HG02588 (cell line): ENCODE results near the gene CHCT1.

Experiments used
- ATAC-seq: cut with Tn5 transposase; IDR thresholded peaks from one replicate; pipeline ENCODE4 v1.9.1; 2021; ENCODE audit warnings: mild to moderate bottlenecking, moderate library complexity; ENCODE audit not compliant: unreplicated experiment

Gene CHCT1

GRCh38 chr17:60439501-60439900, 17.2 kb downstream of the CHCT1 start:
- no peak for ATAC-seq

DNA sequence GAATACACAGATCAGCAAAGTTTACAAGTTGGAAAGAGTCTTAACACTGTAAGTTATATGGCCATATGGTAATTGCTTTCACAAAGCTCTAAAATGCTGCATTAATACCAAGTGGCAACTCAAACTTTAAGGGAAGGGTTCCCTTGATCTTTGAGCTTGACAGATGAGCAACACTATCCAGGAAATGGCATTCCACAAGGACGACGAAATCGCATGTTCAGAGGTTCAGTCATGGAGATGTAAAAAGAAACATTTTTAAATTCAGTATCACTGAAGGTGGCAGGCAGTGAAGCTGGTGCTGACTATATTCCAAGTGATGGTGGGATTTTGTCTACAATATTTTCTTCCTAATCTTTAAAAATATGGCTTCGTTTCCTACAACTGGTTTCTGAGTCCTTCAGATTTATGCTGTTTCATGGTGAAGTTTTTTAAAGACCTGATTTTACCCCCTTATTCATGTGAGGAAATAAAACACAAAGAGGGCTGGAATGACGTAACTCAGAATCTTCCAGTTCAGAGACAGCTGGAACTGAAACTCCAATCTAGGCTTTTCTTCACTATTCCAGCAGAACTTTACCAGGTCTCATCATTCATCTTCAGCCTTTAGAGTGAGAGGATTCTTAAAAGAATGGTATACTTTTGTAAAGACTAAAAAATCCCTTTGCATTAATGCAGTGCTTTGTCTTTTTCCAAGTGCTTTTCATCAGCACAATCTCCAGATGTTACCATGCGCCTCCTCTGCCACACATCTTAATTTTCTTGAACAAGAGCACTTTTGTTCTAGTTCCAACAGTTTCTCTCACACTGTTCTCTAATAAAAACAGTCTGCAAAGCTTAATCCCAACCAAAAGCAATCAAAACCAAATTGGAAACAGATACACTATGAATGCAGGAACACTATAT, 20.2 kb downstream of the CHCT1 start:
- no peak for ATAC-seq

- no peak for ATAC-seq
These were observed 21.4 kb downstream of the CHCT1 start for GRCh38 chr17:60443713-60444112.

DNA sequence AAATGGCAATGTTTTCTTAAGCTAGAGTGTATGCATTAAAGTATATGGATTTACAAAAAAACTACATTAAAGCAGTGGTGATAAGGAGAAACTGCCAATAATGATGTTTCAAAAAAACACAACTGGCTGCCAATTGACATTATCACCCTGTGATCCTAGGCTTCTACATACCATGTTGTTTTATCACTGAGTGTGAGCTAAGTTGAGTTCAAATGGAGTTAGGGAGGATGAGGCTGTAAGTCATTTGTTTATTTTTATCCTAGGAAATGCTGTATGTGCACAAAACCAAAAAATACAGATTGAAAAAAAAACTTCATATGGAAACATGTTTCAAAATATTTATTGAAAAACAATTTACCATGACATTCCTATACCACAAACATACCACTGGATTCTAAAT, 22.9 kb downstream of the CHCT1 start:
- ATAC-seq, result no peak

DNA sequence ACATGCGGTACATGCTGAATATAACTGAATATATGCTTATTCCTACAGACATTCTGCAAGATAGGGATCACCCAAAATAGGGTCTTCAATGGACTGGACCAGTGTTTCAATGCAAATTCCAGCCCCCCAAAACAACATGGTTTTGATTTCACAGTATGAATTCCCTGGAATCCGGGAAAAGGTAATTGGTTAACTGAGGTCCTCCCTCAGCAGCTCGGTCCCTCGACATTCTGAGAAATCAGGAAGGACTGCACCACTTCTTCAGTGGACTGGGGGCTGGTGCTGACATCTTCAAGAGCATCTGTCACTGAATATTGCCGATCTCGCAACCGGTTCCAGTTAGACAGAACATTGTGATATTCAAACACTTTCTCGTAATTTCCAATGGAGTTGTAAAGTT, 25.1 kb downstream of the CHCT1 start:
- ATAC-seq, result no peak

GRCh38 chr17:60451071-60451470, 28.8 kb downstream of the CHCT1 start:
- ATAC-seq, result no peak

- no peak for ATAC-seq
These were observed 29.7 kb downstream of the CHCT1 start for GRCh38 chr17:60451965-60452364.

GRCh38 chr17:60455378-60455777, 33.1 kb downstream of the CHCT1 start:
- ATAC-seq, result no peak

DNA sequence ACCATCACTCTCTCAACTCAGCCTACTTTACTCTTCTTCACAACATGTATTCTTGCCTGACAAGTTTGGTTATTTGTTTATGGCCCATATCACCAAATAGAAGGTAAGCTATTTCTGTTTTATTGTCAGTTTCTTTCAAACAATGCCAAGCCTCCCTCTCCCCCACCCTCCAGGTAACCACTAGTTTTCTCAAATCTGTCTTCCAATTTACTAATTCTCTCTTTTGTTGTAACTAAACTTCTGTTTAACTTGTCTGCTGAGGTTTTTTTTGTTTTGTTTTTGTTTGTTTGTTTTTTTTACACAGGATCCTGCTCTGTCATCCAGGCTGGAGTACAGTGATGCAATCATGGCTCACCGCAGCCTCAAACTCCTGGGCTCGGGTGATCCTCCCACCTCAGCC, 34.9 kb downstream of the CHCT1 start:
- no peak for ATAC-seq

GRCh38 chr17:60461584-60461983, 39.3 kb downstream of the CHCT1 start:
- no peak for ATAC-seq

DNA sequence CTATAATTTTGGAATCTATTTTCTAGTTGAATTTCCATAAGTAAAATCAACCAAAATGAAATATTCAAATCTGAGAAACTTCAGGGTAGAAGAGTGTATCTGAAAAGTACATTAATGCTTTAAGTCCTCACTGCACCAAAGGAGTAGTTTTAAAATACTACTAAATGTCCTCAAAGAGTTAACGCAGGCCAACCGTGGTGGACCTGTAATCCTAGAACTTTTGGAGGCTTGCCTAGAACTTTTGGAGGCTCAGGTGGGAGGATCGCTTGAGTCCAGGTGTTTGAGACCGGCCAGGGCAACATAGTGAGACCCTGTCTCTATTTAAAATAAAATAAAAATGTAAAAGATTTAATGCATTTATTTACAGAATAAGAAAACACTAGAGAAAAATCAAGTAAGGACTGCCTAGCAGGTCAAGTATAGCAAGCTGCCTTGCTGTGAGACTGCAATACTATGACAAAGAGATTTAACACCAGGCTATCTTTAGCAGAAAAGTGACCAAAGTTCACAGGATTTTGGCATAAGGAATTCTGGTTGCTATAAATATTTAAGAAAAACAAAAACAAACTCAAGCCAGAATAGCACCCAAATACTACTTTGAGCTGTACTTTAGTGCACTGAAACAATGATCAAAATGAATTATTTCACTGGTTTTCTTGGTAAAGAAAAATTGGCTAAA, 41.0 kb downstream of the CHCT1 start:
- ATAC-seq, result no peak

DNA sequence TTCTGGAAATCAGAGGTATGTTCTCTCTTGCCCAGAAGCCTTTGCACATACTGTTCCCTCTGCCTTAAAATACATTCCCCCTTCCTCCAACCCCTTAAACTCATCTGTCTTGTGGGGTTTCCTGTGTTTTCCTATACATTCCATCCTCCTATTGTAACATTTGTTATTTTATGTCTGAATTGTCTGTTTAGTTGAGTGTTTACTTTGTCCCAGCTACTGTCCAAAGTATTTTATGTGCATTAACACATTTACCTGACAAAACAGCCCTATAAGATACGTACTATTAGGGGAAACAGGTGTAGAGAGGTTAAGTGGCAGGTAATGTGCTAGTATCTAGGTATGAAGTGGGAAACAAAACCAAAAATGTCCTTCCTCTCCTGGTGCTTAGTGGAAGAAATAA, 42.1 kb downstream of the CHCT1 start:
- ATAC-seq, result no peak

DNA sequence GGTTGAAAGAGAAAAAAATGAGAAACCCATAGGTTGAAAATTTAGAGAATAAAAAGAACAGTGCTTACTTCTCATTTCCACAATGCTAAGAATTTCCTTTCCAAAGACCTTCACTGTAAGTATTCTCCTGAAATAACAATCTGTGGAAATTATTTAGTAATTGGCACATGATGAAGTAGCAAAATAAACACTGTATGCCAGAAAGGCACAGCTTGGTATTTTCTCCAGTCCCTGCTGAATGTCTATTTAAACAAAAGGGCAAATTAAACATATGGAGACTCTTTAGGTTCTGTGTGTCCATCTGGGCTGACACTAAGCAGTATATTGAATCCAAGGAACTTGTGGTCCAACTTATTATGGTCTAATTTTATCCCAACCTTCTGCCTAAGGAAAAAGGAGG, 46.1 kb downstream of the CHCT1 start:
- no peak for ATAC-seq

DNA sequence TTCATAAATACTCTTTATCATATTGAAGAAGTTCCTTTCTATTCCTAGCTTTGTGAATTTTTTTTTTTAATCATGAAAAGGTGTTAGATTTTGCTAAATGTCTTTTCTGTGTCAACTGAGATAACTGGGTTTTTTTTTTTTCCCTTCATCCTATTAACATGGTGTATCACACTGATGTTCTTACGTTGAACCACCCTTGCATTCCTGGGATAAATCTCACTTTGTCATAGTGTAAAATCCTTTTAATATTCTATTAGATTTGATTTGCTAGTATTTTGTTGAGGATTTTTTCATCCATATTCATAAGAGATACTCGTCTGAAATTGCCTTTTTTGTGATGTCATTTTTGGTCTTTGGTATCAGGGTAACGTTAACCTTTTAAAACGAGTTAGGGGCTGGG, 49.2 kb downstream of the CHCT1 start:
- ATAC-seq, result no peak

DNA sequence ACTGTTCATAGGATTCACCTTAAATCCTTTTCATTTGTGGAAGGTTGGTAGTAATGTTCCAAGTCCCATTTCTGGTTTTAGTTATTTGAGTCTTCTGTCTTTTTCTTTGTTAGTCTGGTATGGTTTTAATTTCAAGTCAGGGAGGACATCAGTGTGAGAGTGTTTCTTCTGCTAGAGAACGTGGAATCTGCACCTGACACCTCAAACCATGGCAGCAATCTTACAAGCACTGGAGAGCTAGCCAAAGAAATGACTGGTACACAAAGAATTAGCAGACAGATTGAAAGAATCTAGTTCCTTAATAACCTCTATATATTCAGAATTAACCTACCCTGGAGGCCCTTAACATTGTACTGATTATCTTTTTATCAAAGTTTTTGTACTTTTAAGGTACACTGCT, 50.2 kb downstream of the CHCT1 start:
- ATAC-seq, result no peak

- no peak for ATAC-seq
These were observed 51.5 kb downstream of the CHCT1 start for GRCh38 chr17:60473788-60474187.
